HG02678 (cell line): ENCODE measurements around the gene GALNT18.

Source experiments
- ATAC-seq: cut with Tn5 transposase; IDR thresholded peaks from one replicate; pipeline ENCODE4 v1.9.1; 2021; ENCODE audit warnings: mild to moderate bottlenecking, moderate library complexity; ENCODE audit not compliant: unreplicated experiment

GALNT18 gene

DNA sequence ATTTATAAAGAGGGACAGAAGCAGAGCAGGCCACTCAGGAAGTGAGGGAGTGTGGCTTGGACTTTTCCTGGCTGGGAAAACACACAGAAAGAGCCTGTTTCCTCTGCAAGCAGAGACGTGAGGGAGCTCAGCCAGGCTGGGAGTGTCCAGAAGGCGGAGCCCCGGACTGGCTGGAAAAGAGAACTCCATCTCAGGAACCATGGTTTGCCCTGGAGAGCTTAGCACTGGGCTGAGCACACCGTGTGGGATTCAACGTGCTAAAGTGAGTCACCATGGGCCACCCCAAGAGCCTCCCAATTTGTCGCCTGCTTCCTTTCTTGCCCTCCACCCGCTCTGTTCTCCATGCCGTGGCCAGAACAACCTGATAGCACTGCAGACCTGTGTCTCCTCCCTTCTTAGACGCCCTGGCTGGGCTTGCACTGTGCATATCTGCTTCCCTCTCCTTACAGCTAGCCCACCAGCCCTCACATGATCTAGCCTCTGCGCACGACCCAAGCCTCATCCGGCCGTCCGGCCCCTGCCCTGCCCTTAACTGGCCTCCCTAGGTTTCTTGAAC, 51.8 kb downstream of the GALNT18 start:
- ATAC-seq, result no peak

DNA sequence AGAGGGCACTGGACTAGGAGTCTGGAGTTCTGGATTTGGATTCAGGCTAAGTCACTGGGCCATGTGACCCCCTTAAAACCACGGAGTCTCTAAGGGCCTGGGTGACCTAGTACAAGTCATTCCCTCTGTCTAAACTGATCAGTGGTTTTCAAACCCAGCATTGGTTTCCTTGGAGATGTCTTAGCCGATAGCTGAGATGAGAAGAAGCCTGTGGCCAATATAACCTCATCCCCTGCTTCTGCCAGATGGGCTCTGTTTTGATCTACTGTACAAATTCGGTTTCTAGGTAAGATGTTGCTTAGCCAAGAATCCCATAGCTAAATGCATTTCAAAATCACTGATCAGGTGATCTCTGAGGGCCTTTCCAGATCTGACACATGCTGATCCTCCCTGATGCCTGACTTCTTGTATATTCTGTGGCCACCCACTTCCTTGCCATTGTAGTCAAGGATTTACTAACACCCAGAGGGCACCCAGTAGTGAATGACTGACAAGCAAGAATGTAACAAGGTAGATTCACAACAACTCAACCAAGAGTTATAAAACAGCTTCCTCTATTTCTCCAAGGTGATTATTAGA, 53.1 kb downstream of the GALNT18 start:
- ATAC-seq, result no peak

DNA sequence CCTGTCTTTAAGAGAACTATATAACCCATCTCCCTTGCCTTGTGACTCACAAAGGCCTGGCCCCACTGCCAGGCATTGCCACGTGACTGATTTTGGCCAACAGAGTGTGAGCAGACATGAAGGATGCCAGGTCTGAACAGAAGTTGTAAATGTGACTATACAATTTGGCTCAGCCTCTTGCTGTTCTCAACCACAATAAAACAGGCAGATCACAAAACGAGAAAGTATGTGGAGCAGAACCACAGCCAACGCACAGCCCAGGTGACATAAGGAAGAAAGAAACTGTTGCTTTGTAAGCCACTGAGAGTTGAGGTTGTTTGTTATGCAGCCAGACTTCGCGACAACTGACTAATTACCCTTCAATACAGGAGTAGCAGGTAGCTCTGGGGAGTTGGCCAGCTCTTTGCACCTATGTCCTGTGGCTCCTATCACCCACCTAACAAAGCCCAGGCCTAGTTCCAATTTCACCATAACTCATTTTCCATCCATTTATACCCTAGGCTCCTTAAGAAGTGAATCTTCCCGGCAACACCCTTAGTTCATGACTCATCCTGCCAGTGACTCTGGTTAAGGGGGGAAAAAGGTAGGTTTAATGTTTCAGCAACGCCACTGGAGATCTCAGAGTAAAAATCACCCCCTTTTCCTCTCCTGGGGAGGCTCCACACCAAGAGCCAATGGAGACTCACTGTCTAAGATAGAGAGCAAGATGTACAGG, 53.7 kb downstream of the GALNT18 start:
- ATAC-seq, result no peak

DNA sequence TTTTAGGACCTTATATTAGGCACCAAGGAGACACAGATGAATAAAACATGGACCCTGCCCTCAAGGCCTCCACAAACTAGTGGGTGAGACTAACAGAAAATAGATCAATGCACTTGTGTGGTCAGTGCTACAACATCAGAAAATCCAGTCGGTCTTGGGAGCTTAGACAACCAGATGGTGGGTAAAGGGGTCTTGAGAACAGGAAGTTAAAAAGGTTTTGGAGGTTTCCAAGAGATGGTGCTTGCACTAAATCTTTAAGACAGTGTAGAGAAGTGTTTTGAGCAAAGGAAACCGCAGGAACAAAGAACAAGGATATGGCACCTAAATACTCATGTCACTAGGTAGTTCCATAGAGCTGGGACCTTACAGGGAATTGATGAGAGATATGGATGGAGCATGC, 56.2 kb downstream of the GALNT18 start:
- no peak for ATAC-seq

DNA sequence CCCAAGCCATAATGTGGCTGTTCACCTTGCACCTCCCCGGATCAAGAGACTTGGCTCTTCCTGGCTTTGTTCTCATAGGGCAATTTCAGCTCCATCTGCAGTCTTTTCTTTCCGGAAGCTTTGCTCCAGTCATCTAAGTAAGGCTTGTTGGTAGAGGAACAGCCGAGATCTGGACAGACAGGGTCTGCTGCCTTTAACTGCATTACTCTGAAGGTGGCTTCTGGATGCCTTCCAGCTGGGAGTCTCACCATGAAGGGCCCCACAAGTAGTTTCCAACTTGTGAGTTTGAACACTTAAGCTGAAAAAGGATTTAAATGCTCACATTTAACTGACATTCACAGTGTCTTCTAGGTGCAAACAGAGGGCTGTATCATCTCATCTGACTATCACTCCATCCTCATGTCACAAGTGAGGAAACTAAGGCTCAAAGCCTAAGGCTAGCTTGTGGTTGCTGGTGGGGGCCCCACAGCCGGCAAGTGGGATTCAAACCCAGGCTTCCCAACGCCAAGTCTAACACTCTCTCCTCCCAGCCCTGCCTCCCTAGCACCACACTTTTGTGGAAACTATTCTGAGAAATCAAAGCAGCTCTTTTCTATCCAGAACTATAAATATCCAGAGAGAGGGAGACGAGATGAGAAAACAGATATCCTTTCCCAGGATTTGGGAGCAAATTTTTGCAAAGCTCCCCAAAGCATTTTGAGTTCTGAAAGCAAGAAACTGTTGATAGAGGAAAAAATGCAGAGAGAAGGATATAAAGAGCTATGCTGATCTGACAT, 58.4 kb downstream of the GALNT18 start:
- ATAC-seq, result no peak

DNA sequence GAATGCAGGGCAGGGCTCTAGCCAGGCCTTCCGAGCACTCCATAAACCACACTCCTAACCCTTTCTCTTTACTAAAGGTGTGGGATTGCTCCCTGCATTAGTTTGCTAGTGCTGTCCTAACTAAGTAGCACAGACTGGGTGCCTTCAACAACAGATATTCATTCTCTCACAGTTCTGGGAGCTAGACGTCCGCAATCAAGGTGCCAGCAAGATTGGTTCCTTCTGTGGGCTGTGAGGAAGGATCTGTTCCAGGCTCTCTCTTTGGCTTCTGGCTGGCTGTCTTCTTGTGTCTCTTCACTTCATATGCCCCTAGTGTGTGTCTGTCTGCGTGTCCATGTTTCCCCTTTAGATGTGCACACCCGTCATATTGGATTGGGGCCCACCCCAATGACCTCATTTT, 59.8 kb downstream of the GALNT18 start:
- no peak for ATAC-seq

DNA sequence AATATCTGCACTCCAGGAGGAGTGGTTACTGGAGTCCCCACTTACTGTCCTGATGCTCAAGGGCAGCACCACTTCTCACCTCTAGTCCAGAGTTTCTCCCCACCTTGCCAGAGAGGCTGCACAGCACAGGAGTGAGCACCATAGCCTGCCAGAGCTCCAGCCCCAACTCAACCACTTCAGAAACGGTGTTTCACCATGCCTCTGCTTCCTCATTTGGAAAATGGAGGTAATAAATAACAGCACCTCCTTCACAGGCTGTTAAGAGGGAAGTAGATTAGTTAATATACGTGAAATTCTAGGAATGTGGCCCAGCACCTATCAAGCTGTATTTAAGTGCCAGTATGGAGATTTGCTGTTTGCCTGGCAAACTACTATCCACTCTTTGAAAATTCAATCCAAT, 63.0 kb downstream of the GALNT18 start:
- ATAC-seq, result no peak

DNA sequence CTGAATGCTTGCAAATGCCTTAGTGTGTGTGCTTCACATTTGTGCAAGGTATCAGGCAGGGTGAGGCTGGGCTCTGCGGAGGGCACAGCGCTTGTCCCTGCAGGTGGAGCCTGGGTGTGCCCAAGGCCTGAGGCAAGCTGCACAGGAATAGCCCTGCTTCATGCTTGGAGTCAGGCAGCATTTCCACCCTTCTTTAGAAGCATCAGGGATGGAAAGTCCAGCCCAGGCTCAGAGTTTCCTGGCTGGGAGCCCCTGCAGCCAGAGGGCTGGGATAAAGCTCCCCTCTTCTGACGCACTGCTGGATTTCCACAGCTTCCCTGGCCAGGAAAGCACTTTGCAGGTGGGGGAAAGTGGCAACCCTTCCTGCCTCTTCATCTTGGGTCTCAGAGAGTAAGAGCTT, 63.4 kb downstream of the GALNT18 start:
- ATAC-seq, result no peak

DNA sequence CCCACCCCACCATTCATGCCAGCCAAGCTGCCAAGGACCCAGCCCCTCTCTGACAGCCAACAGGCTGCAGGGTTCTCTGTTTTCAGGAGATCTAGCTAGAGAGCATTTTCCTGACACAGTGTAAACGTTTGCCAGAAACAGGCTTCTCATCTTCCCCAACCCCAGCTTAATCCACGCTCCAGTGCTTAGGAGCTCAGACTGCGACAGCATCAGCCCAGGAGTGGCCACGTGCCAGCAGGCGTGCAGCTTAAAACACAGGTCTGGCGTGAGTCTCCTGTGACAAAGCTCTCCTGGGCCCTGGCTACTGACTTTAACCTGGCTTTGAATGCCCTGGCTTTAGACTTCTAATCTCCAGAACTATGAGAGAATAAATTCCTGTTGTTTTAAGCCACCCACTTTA, 66.6 kb downstream of the GALNT18 start:
- ATAC-seq, result no peak

DNA sequence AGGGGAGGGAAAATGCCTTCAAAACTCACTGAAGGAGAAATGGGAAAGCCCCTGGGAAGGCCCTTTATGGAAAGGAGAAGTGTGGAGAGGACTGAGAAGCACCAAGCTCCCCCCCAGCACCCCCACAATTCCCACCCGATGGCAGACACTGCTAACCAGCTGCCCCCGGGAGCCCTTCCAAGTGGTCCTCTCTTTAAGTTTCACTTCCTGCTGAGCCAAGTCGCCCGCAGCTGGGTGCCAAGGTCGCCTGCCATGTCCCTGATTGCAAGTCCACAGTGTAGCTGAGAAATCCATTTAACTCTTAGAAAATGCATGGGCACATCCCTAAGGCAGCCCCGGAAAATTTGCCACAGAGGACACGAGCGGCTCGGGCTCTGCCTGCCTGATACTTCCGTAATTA, 68.2 kb downstream of the GALNT18 start:
- no peak for ATAC-seq

DNA sequence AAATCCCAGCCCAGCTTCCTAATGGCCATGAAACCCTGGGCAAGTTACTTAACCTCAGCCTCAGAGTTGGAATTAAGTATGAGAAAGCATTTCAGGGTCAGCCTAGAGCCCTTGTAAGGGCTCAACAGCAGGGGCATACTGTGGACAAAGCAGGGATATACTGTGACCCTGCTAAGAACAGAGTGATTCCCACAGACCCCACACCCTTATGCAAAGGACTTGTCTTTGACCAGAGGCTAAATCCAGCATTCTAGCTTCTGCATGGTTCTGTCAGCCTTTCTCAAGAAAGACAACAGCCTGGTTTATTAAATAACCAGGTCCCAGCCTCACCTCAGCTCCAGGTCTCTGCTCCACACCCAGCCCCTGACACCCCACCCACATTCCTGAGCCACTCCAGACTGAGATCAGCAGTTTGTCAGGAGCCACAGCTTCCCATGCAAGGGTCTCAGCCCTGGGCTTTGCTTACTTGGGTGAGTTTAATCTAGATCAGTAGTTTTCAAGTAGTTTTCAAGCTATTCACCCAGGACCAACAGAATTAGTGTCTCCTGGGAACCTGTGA, 69.2 kb downstream of the GALNT18 start:
- ATAC-seq, result no peak

DNA sequence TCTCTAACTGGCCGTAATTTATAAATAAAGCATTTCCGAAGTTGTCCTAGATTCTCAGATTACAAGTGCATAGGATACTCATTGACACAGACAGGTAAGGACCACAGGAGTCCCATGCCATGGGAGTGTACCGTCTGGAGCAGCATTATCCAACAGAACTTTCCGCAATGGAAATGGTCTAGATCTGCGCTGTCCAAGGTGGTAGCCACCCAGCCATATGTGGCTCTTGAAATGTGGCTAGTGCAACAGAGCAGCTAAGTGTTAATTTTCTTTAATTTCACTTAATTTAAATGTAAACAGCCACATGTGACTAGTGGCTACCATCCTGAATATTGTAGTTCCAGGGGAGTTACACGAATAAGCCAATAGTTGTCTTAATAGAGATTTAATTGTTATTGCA, 71.3 kb downstream of the GALNT18 start:
- ATAC-seq, result no peak

DNA sequence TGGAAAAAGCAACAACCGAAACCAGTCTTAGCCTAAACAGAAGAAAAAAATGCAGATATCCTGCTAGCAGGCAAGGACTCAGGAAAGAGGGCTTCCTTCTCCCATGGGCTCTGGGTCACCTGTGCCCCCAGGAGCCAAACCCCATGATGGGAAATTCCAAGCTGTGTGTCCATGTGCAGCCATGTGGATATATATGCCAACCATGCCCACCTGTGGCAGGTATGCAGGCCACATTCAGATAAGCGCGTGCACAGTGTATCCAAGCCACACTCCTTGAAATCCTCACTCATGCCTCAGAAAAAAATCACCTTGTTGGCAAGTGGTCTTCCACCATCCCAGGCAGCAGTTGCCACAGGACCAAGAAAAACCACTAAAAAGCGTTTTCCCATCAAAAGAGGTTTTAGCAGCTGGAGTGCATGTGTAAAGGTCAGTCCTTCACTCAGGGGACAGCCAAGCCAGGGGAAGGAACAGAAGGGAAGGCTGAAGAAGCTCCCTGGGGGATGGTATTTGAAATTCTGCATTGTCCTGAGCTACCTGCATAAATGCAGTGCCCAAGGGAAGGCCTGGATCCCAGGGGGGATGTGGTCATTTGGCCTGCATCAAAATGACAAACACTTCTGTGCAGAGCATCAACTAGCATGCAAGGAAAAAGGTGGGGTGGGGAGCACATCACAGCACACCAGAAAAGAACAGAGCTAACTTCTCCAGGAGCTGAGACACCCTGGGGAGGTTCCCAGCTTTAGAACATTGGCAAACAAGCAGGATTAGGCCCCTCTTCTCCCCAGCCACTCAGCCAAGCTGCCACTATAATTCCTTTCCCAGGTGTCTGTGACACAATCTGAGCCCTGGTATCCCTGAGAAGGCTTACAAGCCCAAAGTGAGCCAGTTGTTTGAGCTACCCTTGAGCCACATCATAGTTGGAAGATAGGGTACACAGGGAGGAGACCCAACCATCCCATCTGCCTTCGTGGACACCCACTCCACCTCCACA, 76.2 kb downstream of the GALNT18 start:
- ATAC-seq, result no peak

DNA sequence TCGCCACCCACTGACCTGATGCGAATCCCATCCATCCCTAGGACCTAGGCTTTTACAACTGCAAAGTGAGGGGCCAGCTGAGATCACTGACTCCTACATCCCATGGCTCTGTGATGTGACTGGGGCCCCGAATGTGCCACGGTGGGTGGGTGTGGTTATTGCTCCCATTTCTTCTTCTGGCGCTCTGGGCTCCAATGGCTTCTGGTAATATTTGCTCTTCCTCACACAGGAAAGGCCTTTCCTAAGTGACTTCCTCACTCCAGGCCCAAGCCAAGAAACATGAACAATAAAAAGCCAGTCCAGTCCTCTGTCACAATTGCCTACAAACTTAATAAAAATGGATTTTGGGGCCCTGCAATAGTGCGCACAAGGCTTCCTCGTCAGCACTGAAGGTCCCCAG, 78.1 kb downstream of the GALNT18 start:
- no peak for ATAC-seq

DNA sequence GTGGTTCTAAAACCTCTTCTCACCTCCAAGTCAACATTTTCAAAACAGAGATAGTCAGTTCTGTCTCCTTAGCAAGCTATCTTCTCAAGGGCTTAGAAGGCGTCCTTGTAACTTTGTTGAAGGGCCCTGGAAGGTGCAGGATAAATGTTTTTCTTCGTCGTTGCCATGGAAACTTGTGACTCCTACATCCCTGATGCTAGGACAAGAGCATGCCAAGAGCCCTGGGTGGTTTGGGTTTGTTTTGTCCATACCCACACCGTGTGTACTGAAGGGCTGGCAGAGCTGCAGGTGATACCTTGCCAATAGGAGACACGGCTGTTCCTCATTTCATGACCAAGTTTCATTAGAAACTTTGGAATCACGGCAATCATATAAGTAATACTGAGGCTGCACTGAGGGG, 81.6 kb downstream of the GALNT18 start:
- no peak for ATAC-seq

DNA sequence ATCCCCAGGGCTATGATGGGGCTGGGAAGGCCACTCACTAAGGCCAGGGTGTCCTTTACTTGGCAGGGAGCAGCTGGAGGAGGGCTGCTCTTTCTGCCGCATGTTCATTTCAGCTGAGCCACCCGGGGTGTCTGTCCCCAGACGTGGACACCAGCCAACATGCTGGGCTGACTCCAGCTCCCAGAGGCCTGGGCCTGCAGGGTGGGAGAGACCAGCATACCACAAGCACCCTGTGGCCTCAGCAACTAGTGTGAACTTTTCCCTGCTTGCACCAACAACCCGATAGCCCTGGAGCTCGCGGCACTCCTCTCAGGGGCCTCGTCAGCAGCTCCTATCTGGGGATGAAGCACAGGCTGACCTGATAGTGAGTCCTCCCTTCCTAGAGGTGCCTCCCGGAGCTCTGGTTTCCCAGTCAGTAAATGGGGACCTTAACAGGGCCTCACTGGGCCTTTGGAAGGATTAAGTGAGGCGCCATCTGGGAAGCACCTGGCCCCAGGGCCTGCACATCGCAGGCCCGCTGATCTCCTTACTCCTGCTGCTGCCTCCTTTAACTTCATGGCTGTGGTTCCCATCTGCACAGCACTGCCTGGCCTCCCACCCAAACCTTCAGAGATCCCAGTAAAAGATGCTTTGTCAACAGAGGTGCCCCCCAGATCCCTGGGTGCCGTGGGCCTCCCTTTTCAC, 83.4 kb downstream of the GALNT18 start:
- no peak for ATAC-seq

DNA sequence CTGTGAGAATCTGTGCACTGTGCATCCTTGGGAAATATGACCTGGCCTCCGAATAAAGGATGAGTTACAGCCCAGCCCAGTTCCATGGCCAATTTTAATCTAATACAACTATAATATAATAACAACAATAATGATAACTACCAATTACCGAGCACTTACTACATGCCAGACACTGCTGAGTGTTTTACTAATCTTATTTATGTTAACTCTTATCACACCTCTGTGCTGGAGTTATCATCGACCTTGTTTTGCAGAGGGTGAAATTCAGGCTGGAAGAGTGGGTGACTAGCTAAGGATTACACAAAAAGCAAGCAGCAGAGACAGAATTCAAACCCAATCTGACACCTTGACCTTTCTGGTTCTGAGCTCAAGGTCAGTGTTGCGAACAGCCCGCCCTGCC, 83.9 kb downstream of the GALNT18 start:
- ATAC-seq, result no peak

DNA sequence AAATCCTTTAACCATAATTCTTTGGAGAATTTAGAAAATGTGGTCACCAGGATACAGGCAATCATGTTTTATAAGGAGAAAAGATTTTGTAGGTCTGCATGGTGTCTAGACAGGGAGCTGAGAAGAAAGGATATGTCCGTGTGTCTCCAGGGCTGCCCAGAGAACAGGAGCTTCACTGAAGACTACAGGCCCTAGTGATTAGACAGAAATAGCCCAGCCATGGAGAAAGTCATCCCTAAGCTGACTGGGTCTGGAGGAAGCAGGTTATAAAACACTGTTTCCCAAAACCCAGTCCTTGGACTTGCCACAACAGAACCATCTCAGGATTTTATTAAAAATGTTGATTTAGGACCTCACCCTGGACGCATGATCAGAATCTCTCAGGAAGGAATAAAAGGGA, 84.4 kb downstream of the GALNT18 start:
- ATAC-seq, result no peak

DNA sequence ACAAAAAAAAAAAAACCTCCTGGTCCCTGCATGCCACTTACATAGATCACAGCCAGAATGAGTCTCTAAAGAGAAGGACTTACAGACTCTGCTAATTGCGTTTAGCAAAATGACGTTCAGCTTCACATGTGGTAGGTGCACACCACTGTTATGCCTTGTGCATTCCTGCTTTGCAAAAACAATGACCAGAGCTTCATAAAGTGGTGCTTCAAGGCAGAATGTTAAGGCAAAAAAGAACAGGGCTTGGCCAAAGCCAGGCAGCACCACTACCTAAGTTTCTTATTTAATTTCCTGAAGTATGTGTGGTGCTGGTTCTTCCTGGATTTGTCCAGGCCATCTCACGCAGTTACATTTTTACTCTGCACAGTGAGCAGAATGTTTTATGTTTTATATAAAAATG, 85.2 kb downstream of the GALNT18 start:
- ATAC-seq, result no peak

DNA sequence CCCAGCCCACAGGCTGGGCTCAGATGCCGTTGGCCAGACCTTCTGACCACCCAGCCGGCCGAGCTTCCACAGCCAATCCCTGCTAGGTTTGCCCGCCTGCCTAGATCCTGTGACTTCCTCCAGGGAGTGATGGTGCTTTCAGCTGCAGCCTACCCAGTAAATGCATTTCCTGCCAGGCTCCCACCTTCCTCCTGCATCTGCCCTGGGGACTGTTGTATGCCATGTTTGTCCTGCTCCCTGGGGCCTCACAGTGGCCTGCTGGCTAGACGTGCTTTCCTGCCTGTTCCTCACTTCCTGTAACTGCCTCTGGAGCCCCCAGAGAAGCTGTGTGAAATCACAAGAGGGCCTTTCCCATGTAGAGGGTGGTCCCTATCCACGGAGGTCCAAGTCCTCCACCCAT, 86.2 kb downstream of the GALNT18 start:
- ATAC-seq, result no peak
